Measurements from ENCODE around the gene SRRD. TPM values are rescaled to one million over a fixed set of nuclear protein-coding genes. Genes with fewer than 3 reads are reported as not detected.

The SRRD gene
- total RNA-seq, 1 experiment from 2014 or later, result 25.1 TPM

DNA sequence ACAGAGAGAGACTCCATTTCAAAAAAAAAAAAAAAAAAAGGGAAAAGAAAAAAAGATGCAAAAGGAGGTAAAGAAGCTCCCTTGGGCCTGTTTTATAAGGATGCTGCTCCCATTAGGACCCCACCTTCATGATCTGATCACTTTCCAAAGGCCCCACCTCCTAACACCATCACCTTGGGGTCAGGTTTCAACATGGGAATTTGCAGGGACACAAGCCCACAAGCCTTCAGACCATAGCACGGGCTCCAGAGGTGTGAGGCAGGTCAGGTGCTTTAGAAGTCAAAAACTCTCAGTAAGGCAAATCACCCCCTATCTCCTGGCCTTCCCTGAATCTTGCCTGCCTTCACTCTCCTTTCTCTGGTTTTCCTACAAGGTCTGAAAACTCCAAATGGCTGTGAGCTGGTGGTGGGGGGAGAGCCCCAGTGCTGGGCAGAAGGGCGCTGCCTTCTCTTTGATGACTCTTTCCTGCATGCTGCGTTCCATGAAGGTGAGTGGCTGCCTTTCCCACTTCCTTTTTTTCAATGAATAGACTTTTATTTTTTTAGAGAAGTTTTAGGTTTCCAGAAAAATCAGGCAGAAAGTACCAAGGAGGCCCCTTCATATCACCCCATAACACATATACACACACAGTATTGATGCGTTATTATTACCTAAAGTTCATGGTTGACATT, 41.5 kb upstream of the SRRD start (continued):
- TF ChIP-seq, protein P1, sequence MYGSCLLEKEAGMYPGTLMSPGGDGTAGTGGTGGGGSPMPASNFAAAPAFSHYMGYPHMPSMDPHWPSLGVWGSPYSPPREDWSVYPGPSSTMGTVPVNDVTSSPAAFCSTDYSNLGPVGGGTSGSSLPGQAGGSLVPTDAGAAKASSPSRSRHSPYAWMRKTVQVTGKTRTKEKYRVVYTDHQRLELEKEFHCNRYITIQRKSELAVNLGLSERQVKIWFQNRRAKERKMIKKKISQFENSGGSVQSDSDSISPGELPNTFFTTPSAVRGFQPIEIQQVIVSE (CRISPR knock-in tag; IDR thresholded peaks at IDR 0.05; ENCODE audit: borderline replicate concordance), result no peak
- TF ChIP-seq NFE2L1 (CRISPR knock-in tag; IDR thresholded peaks at IDR 0.05) (no peak), ZNF671 (CRISPR knock-in tag; IDR thresholded peaks at IDR 0.05) (no peak), NR1H2 (CRISPR knock-in tag; IDR thresholded peaks at IDR 0.05) (no peak)
- TF ChIP-seq, protein P2, sequence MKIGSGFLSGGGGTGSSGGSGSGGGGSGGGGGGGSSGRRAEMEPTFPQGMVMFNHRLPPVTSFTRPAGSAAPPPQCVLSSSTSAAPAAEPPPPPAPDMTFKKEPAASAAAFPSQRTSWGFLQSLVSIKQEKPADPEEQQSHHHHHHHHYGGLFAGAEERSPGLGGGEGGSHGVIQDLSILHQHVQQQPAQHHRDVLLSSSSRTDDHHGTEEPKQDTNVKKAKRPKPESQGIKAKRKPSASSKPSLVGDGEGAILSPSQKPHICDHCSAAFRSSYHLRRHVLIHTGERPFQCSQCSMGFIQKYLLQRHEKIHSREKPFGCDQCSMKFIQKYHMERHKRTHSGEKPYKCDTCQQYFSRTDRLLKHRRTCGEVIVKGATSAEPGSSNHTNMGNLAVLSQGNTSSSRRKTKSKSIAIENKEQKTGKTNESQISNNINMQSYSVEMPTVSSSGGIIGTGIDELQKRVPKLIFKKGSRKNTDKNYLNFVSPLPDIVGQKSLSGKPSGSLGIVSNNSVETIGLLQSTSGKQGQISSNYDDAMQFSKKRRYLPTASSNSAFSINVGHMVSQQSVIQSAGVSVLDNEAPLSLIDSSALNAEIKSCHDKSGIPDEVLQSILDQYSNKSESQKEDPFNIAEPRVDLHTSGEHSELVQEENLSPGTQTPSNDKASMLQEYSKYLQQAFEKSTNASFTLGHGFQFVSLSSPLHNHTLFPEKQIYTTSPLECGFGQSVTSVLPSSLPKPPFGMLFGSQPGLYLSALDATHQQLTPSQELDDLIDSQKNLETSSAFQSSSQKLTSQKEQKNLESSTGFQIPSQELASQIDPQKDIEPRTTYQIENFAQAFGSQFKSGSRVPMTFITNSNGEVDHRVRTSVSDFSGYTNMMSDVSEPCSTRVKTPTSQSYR (CRISPR knock-in tag; IDR thresholded peaks at IDR 0.05), result no peak

DNA sequence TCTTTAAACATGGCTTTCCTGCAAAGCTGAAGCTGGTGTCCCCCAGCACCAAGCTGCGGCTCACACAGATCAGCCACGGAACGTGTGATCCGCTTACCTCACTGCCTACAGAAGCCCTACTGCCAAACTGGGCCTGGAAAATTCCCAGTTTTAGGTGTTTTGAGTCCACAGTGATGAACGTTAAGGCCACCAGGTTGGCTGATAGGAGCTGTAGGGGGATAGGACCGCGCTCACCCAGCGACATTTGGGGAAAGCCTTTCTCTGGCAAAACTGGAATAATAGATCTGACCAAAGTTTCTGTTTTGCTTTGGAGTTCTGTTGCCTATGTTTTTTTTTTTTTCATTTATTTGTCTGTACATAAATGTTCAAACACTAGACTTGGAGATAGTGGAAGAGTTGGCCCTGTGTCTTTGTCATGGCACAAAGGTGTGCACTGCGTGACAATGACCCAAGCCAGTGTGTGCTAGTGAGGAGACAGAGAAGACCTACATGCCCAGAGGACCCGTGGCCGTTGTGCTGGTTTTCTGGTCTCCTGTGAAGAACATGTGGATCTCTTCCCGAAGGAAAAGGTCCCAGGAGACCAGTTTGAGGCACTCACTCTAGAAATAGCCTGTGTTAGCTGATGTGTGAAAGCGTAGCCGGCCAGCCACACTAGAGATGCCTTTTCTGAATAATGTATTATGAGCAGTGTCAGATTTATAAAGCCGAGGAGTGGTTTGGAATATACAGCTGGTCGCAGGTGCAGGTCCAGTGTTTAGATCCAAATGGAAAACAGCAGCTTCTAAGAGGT, 39.6 kb upstream of the SRRD start:
- H3K4me1 Mint-ChIP-seq, result peaks cover 5% of the 10 kb centered on the region
- DNase-seq (ENCODE audit: low spot score) (no peak), ATAC-seq (no peak)
- H3K9me3 Mint-ChIP-seq, result no peaks in the 10 kb centered on the region
- peak overlapping the region; percentile 19; the same call in 1 of the 2 replicates for H3K27ac Mint-ChIP-seq
- CTCF ChIA-PET, result interaction anchor here (2.5 kb wide), 1 partner anchor 77 kb away, joined by 6 read pairs; no protein-coding TSS in a partner anchor
- no peak overlapping the region for H3K4me3 Mint-ChIP-seq
- TF ChIP-seq ELF4 (CRISPR knock-in tag; IDR thresholded peaks at IDR 0.05; ENCODE audit: low read depth) (no peak), NFE2L1 (CRISPR knock-in tag; IDR thresholded peaks at IDR 0.05) (no peak), ZNF671 (CRISPR knock-in tag; IDR thresholded peaks at IDR 0.05) (no peak), CBFB (CRISPR knock-in tag; IDR thresholded peaks at IDR 0.05; ENCODE audit: low read depth) (no peak), NFATC4 (CRISPR knock-in tag; IDR thresholded peaks at IDR 0.05) (no peak), CREM (CRISPR knock-in tag; IDR thresholded peaks at IDR 0.05) (no peak), KAT7 (CRISPR knock-in tag; IDR thresholded peaks at IDR 0.05; ENCODE audit: borderline replicate concordance) (no peak), JUN (CRISPR knock-in tag; IDR thresholded peaks at IDR 0.05) (no peak), RORB (CRISPR knock-in tag; IDR thresholded peaks at IDR 0.05) (no peak), ZNF232 (CRISPR knock-in tag; IDR thresholded peaks at IDR 0.05) (no peak), ETV6 (CRISPR knock-in tag; IDR thresholded peaks at IDR 0.05) (no peak)
- TF ChIP-seq, protein P3, sequence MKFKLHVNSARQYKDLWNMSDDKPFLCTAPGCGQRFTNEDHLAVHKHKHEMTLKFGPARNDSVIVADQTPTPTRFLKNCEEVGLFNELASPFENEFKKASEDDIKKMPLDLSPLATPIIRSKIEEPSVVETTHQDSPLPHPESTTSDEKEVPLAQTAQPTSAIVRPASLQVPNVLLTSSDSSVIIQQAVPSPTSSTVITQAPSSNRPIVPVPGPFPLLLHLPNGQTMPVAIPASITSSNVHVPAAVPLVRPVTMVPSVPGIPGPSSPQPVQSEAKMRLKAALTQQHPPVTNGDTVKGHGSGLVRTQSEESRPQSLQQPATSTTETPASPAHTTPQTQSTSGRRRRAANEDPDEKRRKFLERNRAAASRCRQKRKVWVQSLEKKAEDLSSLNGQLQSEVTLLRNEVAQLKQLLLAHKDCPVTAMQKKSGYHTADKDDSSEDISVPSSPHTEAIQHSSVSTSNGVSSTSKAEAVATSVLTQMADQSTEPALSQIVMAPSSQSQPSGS (CRISPR knock-in tag; IDR thresholded peaks at IDR 0.05; ENCODE audit: borderline replicate concordance, low read depth), result no peak
- TF ChIP-seq, protein P4, sequence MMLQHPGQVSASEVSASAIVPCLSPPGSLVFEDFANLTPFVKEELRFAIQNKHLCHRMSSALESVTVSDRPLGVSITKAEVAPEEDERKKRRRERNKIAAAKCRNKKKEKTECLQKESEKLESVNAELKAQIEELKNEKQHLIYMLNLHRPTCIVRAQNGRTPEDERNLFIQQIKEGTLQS (CRISPR knock-in tag; conservative IDR thresholded peaks at IDR 0.05), result no peak
- TF ChIP-seq, protein P5, sequence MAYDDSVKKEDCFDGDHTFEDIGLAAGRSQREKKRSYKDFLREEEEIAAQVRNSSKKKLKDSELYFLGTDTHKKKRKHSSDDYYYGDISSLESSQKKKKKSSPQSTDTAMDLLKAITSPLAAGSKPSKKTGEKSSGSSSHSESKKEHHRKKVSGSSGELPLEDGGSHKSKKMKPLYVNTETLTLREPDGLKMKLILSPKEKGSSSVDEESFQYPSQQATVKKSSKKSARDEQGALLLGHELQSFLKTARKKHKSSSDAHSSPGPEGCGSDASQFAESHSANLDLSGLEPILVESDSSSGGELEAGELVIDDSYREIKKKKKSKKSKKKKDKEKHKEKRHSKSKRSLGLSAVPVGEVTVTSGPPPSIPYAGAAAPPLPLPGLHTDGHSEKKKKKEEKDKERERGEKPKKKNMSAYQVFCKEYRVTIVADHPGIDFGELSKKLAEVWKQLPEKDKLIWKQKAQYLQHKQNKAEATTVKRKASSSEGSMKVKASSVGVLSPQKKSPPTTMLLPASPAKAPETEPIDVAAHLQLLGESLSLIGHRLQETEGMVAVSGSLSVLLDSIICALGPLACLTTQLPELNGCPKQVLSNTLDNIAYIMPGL (CRISPR knock-in tag; IDR thresholded peaks at IDR 0.05), result no peak
- no peaks in the 10 kb centered on the region for H3K27me3 Mint-ChIP-seq (ENCODE audit: low read depth)
- no peaks in the 10 kb centered on the region for H3K36me3 Mint-ChIP-seq
- POLR2A ChIA-PET, result no interaction called here
